Measurements from ENCODE around the gene SLC36A4.
"Not testable (repeated sequence)": the region's sequence is repeated elsewhere in the genome, so short reads cannot be mapped to it uniquely, and the experiment has no call there.

Gene SLC36A4

DNA sequence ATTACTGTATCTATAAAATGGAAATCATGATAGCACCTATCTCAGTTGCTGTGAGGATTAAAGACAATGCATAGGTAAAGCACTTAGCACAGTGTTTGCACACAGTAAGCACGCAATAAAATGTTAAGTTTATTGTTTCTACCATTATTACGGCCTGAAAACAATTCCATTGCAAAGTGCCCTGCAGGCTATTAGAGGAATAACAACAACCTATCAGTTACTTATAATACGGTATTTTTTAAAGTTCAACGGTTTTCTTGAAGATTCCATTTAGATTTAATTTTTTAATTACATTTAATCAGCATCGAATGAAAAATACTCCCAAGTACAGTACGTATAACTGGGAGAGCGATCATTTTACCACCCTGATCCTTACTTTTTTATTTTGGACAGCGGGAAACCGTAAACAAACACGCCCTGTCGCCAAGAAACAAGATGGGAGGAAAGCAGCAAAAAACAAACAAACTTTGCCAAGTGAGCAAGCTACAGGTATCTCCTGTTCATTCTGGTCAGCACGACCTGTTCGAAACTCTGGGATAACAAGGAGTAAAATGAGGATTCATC, 893 bp downstream of the SLC36A4 start:
- H3K4me1 ChIP-seq (ENCODE audit: control insufficient read depth in 5 of 5, insufficient read depth in 5 of 5, low read length in 5 of 5), result peaks cover 0 to 17% (median 14%) of the 10 kb centered on the region in 5 donors
- peak overlapping the region; percentile 63 to 95 (median 91) for H3K9ac ChIP-seq (ENCODE audit: low read length in 5 of 5)
- no peaks in the 10 kb centered on the region for H3K27me3 ChIP-seq (ENCODE audit: control insufficient read depth in 5 of 5, insufficient read depth in 4 of 5, low read length in 5 of 5)
- H3K27ac ChIP-seq (ENCODE audit: low read depth, low read length), result peak overlapping the region; percentile 88
- peak overlapping the region; percentile 79 to 90 (median 85) for H3K4me3 ChIP-seq (ENCODE audit: low read depth in 1 of 5, low read length in 5 of 5)
- H3K36me3 ChIP-seq (ENCODE audit: control insufficient read depth in 5 of 5, insufficient read depth in 5 of 5, low read length in 5 of 5), result no peaks in the 10 kb centered on the region
- no peaks in the 10 kb centered on the region for H3K9me3 ChIP-seq (ENCODE audit: control insufficient read depth in 5 of 5, low read length in 5 of 5)

DNA sequence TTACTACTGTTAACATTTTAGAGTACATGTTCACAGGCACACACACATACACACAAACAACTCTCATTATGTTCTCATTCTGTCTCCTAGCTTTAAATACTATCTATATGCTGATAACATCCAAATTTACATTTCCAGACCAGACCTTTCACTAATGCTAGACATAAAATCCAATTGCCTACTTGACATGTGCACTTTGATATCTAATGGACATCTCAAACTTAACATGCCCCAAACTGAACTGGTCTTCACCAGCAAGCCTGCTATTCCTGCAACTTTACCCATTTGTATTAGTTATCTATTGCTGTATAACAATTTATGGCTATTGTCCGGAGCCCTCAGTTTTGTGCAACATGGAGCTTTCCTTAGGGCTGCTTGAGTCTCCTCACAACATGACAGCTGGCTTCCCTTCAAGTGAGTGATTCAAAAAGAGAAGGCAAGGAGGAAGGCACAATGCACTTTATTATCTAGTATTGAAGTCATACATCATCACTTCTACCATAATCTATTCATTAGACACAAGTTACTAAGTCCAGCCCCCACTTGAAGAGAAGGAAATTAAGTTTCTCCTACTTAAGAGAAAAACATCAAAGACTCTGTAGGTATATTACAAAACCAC, 3.0 kb downstream of the SLC36A4 start:
- Histone ChIP-seq H3K4me1 (ENCODE audit: control insufficient read depth in 5 of 5, insufficient read depth in 5 of 5, low read length in 5 of 5) (peaks cover 0 to 17% (median 14%) of the 10 kb centered on the region in 5 donors), H3K27me3 (ENCODE audit: control insufficient read depth in 5 of 5, insufficient read depth in 4 of 5, low read length in 5 of 5) (no peaks in the 10 kb centered on the region), H3K36me3 (ENCODE audit: control insufficient read depth in 5 of 5, insufficient read depth in 5 of 5, low read length in 5 of 5) (no peaks in the 10 kb centered on the region), H3K27ac (ENCODE audit: low read depth, low read length) (no peak overlapping the region), H3K9ac (ENCODE audit: low read length in 5 of 5) (no peak overlapping the region), H3K4me3 (ENCODE audit: low read depth in 1 of 5, low read length in 5 of 5) (no peak overlapping the region), H3K9me3 (ENCODE audit: control insufficient read depth in 5 of 5, low read length in 5 of 5) (no peaks in the 10 kb centered on the region)

DNA sequence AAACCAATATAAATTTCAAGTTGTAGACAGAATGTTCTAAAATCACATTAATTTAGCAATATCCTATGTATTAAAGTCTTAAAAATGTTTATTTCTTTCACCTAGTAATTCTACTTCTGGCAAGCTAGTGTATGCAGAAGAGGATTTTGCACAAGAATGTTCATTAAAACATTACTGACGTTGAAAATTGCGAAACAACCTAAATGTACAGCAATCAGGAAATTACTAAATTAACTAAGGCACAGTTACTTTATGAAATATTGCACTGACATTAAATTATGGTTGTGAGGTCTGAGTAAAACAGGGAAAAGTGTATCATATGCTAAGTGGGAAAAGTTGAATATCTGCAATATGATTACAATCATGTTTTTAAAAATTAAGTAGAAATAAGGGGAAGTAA, 4.1 kb downstream of the SLC36A4 start:
- H3K9ac ChIP-seq (ENCODE audit: low read length in 5 of 5), result no peak overlapping the region
- H3K4me1 ChIP-seq (ENCODE audit: control insufficient read depth in 5 of 5, insufficient read depth in 5 of 5, low read length in 5 of 5), result peaks cover 0 to 17% (median 14%) of the 10 kb centered on the region in 5 donors
- H3K36me3 ChIP-seq (ENCODE audit: control insufficient read depth in 5 of 5, insufficient read depth in 5 of 5, low read length in 5 of 5), result no peaks in the 10 kb centered on the region
- H3K27me3 ChIP-seq (ENCODE audit: control insufficient read depth in 5 of 5, insufficient read depth in 4 of 5, low read length in 5 of 5), result no peaks in the 10 kb centered on the region
- H3K4me3 ChIP-seq (ENCODE audit: low read depth in 1 of 5, low read length in 5 of 5), result no peak overlapping the region
- H3K27ac ChIP-seq (ENCODE audit: low read depth, low read length), result no peak overlapping the region
- H3K9me3 ChIP-seq (ENCODE audit: control insufficient read depth in 5 of 5, low read length in 5 of 5), result no peaks in the 10 kb centered on the region

DNA sequence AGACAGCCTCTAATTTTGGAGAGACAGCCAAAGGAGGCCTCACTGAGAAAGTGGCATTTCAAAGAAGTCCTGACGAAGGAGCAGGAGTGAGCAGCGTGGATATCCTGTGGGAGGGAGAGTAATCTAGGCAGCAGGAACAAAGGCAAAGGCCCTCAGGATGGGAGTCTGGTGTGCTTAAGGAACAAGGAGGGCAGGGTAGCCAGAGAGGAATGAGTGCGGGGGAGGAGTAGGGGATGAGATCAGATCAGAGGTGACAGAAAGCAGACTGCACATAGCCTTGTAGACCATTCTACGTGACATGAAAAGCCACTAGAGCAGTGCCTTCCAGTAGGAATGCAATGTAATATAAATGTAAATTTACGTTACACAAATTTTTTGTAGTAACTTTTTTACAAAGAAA, 5.6 kb downstream of the SLC36A4 start:
- H3K4me1 ChIP-seq (ENCODE audit: control insufficient read depth in 5 of 5, insufficient read depth in 5 of 5, low read length in 5 of 5), result peaks cover 0 to 7% (median 7%) of the 10 kb centered on the region in 5 donors
- peaks cover 5 to 11% (median 6%) of the 10 kb centered on the region in 5 donors for H3K9me3 ChIP-seq (ENCODE audit: control insufficient read depth in 5 of 5, low read length in 5 of 5)
- no peak overlapping the region for H3K27ac ChIP-seq (ENCODE audit: low read depth, low read length)
- no peaks in the 10 kb centered on the region for H3K36me3 ChIP-seq (ENCODE audit: control insufficient read depth in 5 of 5, insufficient read depth in 5 of 5, low read length in 5 of 5)
- no peaks in the 10 kb centered on the region for H3K27me3 ChIP-seq (ENCODE audit: control insufficient read depth in 5 of 5, insufficient read depth in 4 of 5, low read length in 5 of 5)
- H3K4me3 ChIP-seq (ENCODE audit: low read depth in 1 of 5, low read length in 5 of 5), result no peak overlapping the region
- no peak overlapping the region for H3K9ac ChIP-seq (ENCODE audit: low read length in 5 of 5)

DNA sequence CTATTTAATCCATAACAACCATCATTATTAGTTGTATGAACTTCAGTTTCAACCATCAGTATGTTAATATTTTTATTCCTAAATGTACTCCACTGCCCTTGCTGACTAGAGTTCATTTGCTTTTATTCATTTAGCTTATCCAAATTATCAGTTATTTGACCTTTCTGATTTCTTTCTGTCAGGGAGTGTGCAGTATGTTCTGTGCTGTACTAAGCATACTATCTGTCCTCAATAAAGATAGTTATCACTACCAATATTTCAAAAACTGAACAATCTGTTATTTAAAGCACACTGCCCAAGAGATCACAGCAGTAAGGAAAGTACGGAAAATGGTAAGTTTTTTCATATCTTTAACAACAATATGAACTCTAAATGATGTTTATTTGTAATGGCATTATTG, 8.3 kb downstream of the SLC36A4 start:
- H3K4me1 ChIP-seq (ENCODE audit: control insufficient read depth in 5 of 5, insufficient read depth in 5 of 5, low read length in 5 of 5), result no peaks in the 10 kb centered on the region
- H3K36me3 ChIP-seq (ENCODE audit: control insufficient read depth in 5 of 5, insufficient read depth in 5 of 5, low read length in 5 of 5), result peaks cover 0 to 10% (median 0%) of the 10 kb centered on the region in 5 donors
- no peak overlapping the region for H3K9ac ChIP-seq (ENCODE audit: low read length in 5 of 5)
- H3K9me3 ChIP-seq (ENCODE audit: control insufficient read depth in 5 of 5, low read length in 5 of 5), result peaks cover 5 to 21% (median 13%) of the 10 kb centered on the region in 5 donors
- H3K4me3 ChIP-seq (ENCODE audit: low read depth in 1 of 5, low read length in 5 of 5), result no peak overlapping the region
- H3K27me3 ChIP-seq (ENCODE audit: control insufficient read depth in 5 of 5, insufficient read depth in 4 of 5, low read length in 5 of 5), result no peaks in the 10 kb centered on the region
- no peak overlapping the region for H3K27ac ChIP-seq (ENCODE audit: low read depth, low read length)

DNA sequence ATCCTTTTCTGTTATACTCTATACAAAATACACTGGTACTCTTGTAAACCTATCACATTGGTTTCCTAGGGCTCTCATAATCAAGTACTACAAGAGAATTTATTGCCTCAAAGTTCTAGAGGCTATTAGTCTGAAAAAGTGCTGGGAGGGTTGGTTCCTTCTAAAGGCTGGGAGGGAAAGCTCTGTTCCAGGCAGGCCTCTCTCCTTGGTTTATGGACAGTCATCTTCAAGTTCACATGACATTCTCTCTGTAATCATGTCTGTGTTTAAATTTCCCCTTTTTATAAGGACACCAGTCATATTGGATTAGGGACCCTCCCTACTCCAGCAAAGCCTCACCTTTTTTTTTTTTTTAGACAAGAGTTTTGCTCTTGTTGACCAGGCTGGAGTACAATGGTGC, 9.1 kb downstream of the SLC36A4 start:
- Histone ChIP-seq H3K27ac (ENCODE audit: low read depth, low read length) (no peak overlapping the region), H3K36me3 (ENCODE audit: control insufficient read depth in 5 of 5, insufficient read depth in 5 of 5, low read length in 5 of 5) (peaks cover 0 to 12% (median 0%) of the 10 kb centered on the region in 5 donors), H3K4me3 (ENCODE audit: low read depth in 1 of 5, low read length in 5 of 5) (no peak overlapping the region), H3K4me1 (ENCODE audit: control insufficient read depth in 5 of 5, insufficient read depth in 5 of 5, low read length in 5 of 5) (no peaks in the 10 kb centered on the region), H3K9me3 (ENCODE audit: control insufficient read depth in 5 of 5, low read length in 5 of 5) (peaks cover 5 to 21% (median 13%) of the 10 kb centered on the region in 5 donors), H3K27me3 (ENCODE audit: control insufficient read depth in 5 of 5, insufficient read depth in 4 of 5, low read length in 5 of 5) (no peaks in the 10 kb centered on the region), H3K9ac (ENCODE audit: low read length in 5 of 5) (no peak overlapping the region)

DNA sequence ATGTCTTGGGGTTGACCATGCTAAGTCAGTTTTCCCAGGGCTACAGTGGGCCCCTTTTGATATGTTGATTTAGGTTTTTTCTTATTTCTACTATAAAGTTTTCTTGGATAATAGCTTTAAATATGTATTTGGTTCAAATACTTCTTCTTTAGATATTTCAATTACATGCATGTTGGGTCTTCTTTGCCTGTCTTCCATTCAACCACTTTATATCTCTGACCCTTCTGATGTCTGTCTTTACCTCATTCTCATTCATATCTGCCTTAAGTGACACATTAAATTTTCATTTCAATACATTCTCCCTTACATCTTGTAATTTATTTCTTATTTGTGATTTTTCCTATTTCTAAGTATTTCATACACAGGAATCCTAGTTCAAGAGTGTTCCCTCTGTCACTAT, 10.5 kb downstream of the SLC36A4 start:
- Histone ChIP-seq H3K9ac (ENCODE audit: low read length in 5 of 5) (no peak overlapping the region), H3K27me3 (ENCODE audit: control insufficient read depth in 5 of 5, insufficient read depth in 4 of 5, low read length in 5 of 5) (no peaks in the 10 kb centered on the region), H3K36me3 (ENCODE audit: control insufficient read depth in 5 of 5, insufficient read depth in 5 of 5, low read length in 5 of 5) (peaks cover 0 to 12% (median 2%) of the 10 kb centered on the region in 5 donors), H3K4me3 (ENCODE audit: low read depth in 1 of 5, low read length in 5 of 5) (peak overlapping the region in 1 of 5 donors; percentile 9), H3K4me1 (ENCODE audit: control insufficient read depth in 5 of 5, insufficient read depth in 5 of 5, low read length in 5 of 5) (no peaks in the 10 kb centered on the region), H3K9me3 (ENCODE audit: control insufficient read depth in 5 of 5, low read length in 5 of 5) (peaks cover 5 to 21% (median 13%) of the 10 kb centered on the region in 5 donors), H3K27ac (ENCODE audit: low read depth, low read length) (no peak overlapping the region)

DNA sequence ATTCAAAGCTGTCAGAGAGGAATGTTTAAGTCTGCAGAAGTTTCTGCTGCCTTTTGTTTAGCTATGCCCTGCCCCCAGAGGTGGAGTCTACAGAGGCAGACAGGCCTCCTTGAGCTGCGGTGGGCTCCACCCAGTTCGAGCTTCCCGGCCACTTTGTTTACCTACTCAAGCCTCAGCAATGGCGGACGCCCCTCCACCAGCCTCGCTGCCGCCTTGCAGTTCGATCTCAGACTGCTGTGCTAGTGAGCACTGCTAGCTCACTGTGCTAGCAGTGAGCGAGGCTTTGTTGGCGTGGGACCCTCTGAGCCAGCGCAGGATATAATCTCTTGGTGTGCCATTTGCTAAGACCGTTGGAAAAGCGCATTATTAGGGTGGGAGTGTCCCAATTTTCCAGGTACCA, 19.9 kb downstream of the SLC36A4 start:
- not testable (repeated sequence) for H3K4me1 ChIP-seq (ENCODE audit: control insufficient read depth in 5 of 5, insufficient read depth in 5 of 5, low read length in 5 of 5); H3K4me3 ChIP-seq (ENCODE audit: low read depth in 1 of 5, low read length in 5 of 5); H3K27me3 ChIP-seq (ENCODE audit: control insufficient read depth in 5 of 5, insufficient read depth in 4 of 5, low read length in 5 of 5); H3K9me3 ChIP-seq (ENCODE audit: control insufficient read depth in 5 of 5, low read length in 5 of 5); H3K9ac ChIP-seq (ENCODE audit: low read length in 5 of 5); H3K27ac ChIP-seq (ENCODE audit: low read depth, low read length)
- H3K36me3 ChIP-seq (ENCODE audit: control insufficient read depth in 5 of 5, insufficient read depth in 5 of 5, low read length in 5 of 5), result peaks cover 11 to 20% (median 12%) of the 10 kb centered on the region in 5 donors

DNA sequence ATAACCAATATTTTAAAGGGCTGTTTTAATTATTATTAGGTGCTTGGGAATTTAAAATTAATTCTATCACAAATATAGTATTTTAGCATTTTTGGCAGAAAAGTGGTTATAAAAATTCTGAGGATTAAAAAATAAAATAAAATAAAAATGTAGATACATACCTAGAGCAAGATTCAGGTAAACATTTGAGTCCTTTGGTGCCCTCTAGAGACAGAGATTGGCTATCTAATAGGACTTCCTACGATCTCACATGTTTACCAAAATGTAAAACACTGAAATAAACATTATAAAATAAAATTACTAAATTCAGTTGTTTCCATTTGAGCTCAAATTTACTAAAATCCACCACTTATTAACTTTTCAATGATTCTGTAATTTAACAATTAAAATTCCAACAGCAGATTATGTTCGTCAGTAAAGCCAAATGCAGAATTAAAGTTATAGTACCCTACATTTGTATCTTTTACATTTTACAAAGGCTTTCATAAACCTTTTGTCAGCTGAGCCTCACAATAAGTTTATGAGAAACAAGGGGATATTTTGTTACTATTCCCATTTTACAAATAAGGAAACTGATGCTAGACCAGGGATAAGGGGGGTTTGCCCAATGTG, 27.7 kb downstream of the SLC36A4 start:
- Histone ChIP-seq H3K9ac (ENCODE audit: low read length in 5 of 5) (no peak overlapping the region), H3K36me3 (ENCODE audit: control insufficient read depth in 5 of 5, insufficient read depth in 5 of 5, low read length in 5 of 5) (peaks cover 0 to 10% (median 5%) of the 10 kb centered on the region in 5 donors), H3K27me3 (ENCODE audit: control insufficient read depth in 5 of 5, insufficient read depth in 4 of 5, low read length in 5 of 5) (no peaks in the 10 kb centered on the region), H3K4me3 (ENCODE audit: low read depth in 1 of 5, low read length in 5 of 5) (no peak overlapping the region), H3K27ac (ENCODE audit: low read depth, low read length) (no peak overlapping the region), H3K9me3 (ENCODE audit: control insufficient read depth in 5 of 5, low read length in 5 of 5) (no peaks in the 10 kb centered on the region), H3K4me1 (ENCODE audit: control insufficient read depth in 5 of 5, insufficient read depth in 5 of 5, low read length in 5 of 5) (no peaks in the 10 kb centered on the region)

DNA sequence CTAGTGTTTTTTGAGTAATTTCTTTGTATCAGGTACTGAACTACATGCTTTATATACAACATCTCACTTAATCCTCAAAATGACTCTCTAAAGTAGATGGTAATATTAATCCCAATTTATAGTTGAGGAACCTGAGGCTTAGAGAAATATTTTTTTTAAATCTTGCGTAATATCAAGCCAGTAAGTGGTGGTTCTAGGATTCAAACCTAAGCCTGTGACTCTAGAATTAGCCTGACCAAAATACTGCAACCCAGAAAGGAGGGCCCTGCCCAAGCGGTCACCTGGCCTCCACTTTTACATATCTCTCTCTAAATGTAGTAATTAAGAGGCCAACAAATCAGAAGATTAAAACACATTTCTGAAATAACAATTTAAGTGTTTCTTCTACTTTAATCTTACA, 28.6 kb downstream of the SLC36A4 start:
- H3K4me1 ChIP-seq (ENCODE audit: control insufficient read depth in 5 of 5, insufficient read depth in 5 of 5, low read length in 5 of 5), result no peaks in the 10 kb centered on the region
- no peak overlapping the region for H3K4me3 ChIP-seq (ENCODE audit: low read depth in 1 of 5, low read length in 5 of 5)
- no peak overlapping the region for H3K27ac ChIP-seq (ENCODE audit: low read depth, low read length)
- no peaks in the 10 kb centered on the region for H3K27me3 ChIP-seq (ENCODE audit: control insufficient read depth in 5 of 5, insufficient read depth in 4 of 5, low read length in 5 of 5)
- no peaks in the 10 kb centered on the region for H3K9me3 ChIP-seq (ENCODE audit: control insufficient read depth in 5 of 5, low read length in 5 of 5)
- H3K9ac ChIP-seq (ENCODE audit: low read length in 5 of 5), result no peak overlapping the region
- H3K36me3 ChIP-seq (ENCODE audit: control insufficient read depth in 5 of 5, insufficient read depth in 5 of 5, low read length in 5 of 5), result peaks cover 3 to 20% (median 12%) of the 10 kb centered on the region in 5 donors
